MCF 10A (cell line): ENCODE results near the gene IL3. TPM values are rescaled to one million over a fixed set of nuclear protein-coding genes. Genes with fewer than 3 reads are reported as not detected.

Experiments
- BruUV-seq: library from RNA; stranded (reverse); fragments of 400-500 nt; replicated peaks from 2 replicates; lab custom pipeline; 2021; lab: Mats Ljungman, UMichigan
- CTCF ChIA-PET: fragments of 300-600 bp; sonication (Branson Sonifier 250); formaldehyde crosslinking; extraction: SDS; loops from one replicate; lab custom pipeline; 2021; ENCODE audit warnings: antibody characterized with exemption, inconsistent platforms; lab: Yijun Ruan, JAX
- POLR2A ChIA-PET: fragments of 300-600, 350-650 bp; sonication (Branson Sonifier 250); formaldehyde crosslinking; extraction: SDS; loops from one replicate; lab custom pipeline; 2020; ENCODE audit warnings: antibody characterized with exemption, inconsistent platforms; lab: Yijun Ruan, JAX
- DNase-seq: peaks from one replicate; pipeline ENCODE4 v3.0.0-alpha.2; 2018; ENCODE audit not compliant: unreplicated experiment
- H3K27ac Mint-ChIP-seq: one replicate; pipeline ENCODE4 v1.8.0; 2022; ENCODE audit warnings: mild to moderate bottlenecking, low read depth, mixed read lengths; ENCODE audit not compliant: unreplicated experiment
- H3K27me3 Mint-ChIP-seq: one replicate; pipeline ENCODE4 v1.8.0; 2022; ENCODE audit warnings: mixed read lengths; ENCODE audit not compliant: insufficient read depth, unreplicated experiment
- H3K36me3 Mint-ChIP-seq: one replicate; pipeline ENCODE4 v1.8.0; 2022; ENCODE audit warnings: mild to moderate bottlenecking, moderate library complexity, mixed read lengths; ENCODE audit not compliant: insufficient read depth, unreplicated experiment
- H3K4me1 Mint-ChIP-seq: one replicate; pipeline ENCODE4 v1.8.0; 2022; ENCODE audit warnings: mixed read lengths; ENCODE audit not compliant: insufficient read depth, unreplicated experiment
- H3K4me3 Mint-ChIP-seq: one replicate; pipeline ENCODE4 v1.8.0; 2022; ENCODE audit warnings: mild to moderate bottlenecking, moderate library complexity, mixed read lengths; ENCODE audit not compliant: unreplicated experiment
- H3K9me3 Mint-ChIP-seq: one replicate; pipeline ENCODE4 v1.8.0; 2022; ENCODE audit warnings: mixed read lengths; ENCODE audit not compliant: unreplicated experiment
- CTCF ChIP-seq: fragments of 200-600 bp; IDR thresholded peaks from one replicate; pipeline ENCODE4 v1.8.0; 2022; ENCODE audit warnings: antibody characterized with exemption, mild to moderate bottlenecking; ENCODE audit not compliant: unreplicated experiment
- intact Hi-C: fragments of 100-400 bp; cut with micrococcal nuclease; formaldehyde crosslinking; loops from 2 replicates; pipeline ENCODE4 v1.14.1; 2022
- total RNA-seq: library from RNA; stranded (reverse); gene quantifications from 2 replicates; pipeline ENCODE4 v1.2.3, GENCODE V29; 2022

The IL3 gene
- total RNA-seq, 1 experiment from 2014 or later: not detected

- no peak for DNase-seq
- Mint-ChIP-seq H3K27me3 (no peaks in the 10 kb centered on the region), H3K9me3 (no peaks in the 10 kb centered on the region), H3K36me3 (no peaks in the 10 kb centered on the region), H3K4me3 (no peak overlapping the region), H3K4me1 (peaks cover 3% of the 10 kb centered on the region), H3K27ac (no peak overlapping the region)
- POLR2A ChIA-PET: no interaction called here
- no peak for TF ChIP-seq CTCF
- intact Hi-C loops: no loop called here
- BruUV-seq: no TSS peak
- CTCF ChIA-PET: interaction anchor here (1.7 to 4.4 kb wide), 2 partner anchors 16 to 100 kb away, joined by 6 to 30 read pairs; no protein-coding TSS in a partner anchor
Observed at GRCh38 chr5:132079619-132080018, 19.2 kb downstream of the IL3 start.

GRCh38 chr5:132080595-132080994, 20.1 kb downstream of the IL3 start:
- POLR2A ChIA-PET: no interaction called here
- TF ChIP-seq CTCF: no peak
- Mint-ChIP-seq H3K27ac (no peak overlapping the region), H3K9me3 (no peaks in the 10 kb centered on the region), H3K4me1 (peaks cover 7% of the 10 kb centered on the region), H3K27me3 (no peaks in the 10 kb centered on the region), H3K36me3 (no peaks in the 10 kb centered on the region), H3K4me3 (no peak overlapping the region)
- CTCF ChIA-PET: interaction anchor here (0.6 to 4.4 kb wide), 3 partner anchors 17 to 100 kb away, joined by 4 to 30 read pairs (median 6); no protein-coding TSS in a partner anchor
- DNase-seq: no peak
- no TSS peak for BruUV-seq
- intact Hi-C loops: no loop called here

- H3K27ac Mint-ChIP-seq: no peak overlapping the region
- ChIA-PET CTCF (interaction anchor here (1.3 to 4.4 kb wide), 3 partner anchors 11 to 53 kb away, joined by 4 to 30 read pairs (median 9); no protein-coding TSS in a partner anchor), POLR2A (interaction anchor here (0.6 kb wide), 1 partner anchor 89 kb away, joined by 3 read pairs; no protein-coding TSS in a partner anchor)
- H3K27me3 Mint-ChIP-seq: no peaks in the 10 kb centered on the region
- intact Hi-C loops: no loop called here
- no TSS peak for BruUV-seq
- H3K4me1 Mint-ChIP-seq: peaks cover 15% of the 10 kb centered on the region
- no peak for DNase-seq
- H3K9me3 Mint-ChIP-seq: no peaks in the 10 kb centered on the region
- no peak overlapping the region for H3K4me3 Mint-ChIP-seq
- H3K36me3 Mint-ChIP-seq: no peaks in the 10 kb centered on the region
- TF ChIP-seq CTCF: no peak
Observed at GRCh38 chr5:132081458-132081857, 21.0 kb downstream of the IL3 start.

GRCh38 chr5:132082329-132083023, 22.0 kb downstream of the IL3 start:
- peaks cover 23% of the 10 kb centered on the region for H3K4me1 Mint-ChIP-seq
- H3K4me3 Mint-ChIP-seq: no peak overlapping the region
- no peaks in the 10 kb centered on the region for H3K27me3 Mint-ChIP-seq
- CTCF ChIA-PET: interaction anchor here (0.6 to 4.4 kb wide), 4 partner anchors 10 to 52 kb away, joined by 3 to 30 read pairs (median 6); no protein-coding TSS in a partner anchor
- TF ChIP-seq CTCF: no peak
- no TSS peak for BruUV-seq
- no peak for DNase-seq
- POLR2A ChIA-PET: interaction anchor here (0.7 kb wide), 1 partner anchor 23 kb away, joined by 3 read pairs; no protein-coding TSS in a partner anchor
- intact Hi-C loops: no loop called here
- no peaks in the 10 kb centered on the region for H3K9me3 Mint-ChIP-seq
- no peaks in the 10 kb centered on the region for H3K36me3 Mint-ChIP-seq
- no peak overlapping the region for H3K27ac Mint-ChIP-seq
